T-helper 2 cell (primary cell): ENCODE measurements around the gene IGF2R.

ENCODE experiments used
- DNase-seq, 5 experiments: peaks; one replicate each; pipeline versions ENCODE4 v3.0.0 to v3.0.0-alpha.2; 2012 to 2022

The IGF2R gene

DNA sequence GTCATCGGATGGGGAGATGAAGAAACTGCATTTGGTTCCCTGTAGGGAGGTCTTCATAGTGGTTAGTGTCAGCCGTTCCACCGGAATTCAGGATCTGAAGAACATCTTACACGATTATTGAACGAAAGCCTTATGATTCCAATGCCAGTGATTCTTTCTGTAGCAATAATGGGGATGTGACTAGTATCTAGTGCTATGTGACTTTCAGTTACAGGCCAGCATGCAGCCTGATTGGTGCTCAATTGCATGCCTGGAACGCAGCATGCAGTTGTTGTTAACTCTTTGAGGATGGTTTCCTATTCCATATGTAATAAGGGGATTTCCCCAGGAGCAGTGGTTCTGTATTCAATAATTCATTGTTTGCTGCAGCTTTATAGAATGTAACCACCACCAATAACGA is 81.1 kb downstream of the IGF2R start:
- DNase-seq: no peak

DNA sequence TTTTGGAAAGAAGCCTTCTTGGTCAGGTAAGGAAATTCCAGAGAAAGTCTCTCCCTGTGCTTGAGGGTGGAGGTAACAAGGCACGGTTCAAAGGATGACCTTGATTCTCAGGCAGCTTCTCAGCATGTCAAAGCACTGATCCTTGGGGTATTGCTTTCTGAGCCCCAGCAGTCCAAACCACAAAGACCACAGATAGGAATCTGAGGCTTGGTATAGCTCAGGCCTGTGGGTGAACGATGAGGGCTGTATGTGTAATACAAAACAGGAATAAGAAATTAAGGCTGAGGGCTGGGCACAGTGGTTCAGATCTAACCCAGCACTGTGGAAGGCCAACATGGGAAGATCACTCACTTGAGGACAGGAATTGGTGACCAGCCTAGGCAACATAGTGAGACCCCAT is 82.5 kb downstream of the IGF2R start:
- DNase-seq: peak in 1 of 5 experiments; percentile 76

DNA sequence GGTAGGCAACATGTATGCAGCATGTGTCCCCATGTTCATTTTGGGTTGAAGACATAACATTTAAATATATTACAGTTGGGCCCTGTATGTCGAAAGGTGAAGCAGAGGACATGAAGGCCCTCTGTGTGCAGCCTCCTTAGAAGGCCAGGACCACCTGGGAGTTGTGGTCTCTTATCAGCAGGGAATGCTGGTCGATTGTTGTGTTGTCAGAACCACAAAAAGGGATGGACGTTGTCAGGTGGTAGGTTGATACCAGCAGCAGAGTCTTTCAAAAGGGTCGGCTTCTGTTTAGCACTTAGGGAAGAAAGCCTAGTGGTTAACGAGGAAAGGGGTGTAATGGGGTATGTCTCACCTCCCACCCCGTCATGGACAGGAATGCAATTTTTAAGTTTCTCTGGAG is 85.4 kb downstream of the IGF2R start:
- DNase-seq: no peak

DNA sequence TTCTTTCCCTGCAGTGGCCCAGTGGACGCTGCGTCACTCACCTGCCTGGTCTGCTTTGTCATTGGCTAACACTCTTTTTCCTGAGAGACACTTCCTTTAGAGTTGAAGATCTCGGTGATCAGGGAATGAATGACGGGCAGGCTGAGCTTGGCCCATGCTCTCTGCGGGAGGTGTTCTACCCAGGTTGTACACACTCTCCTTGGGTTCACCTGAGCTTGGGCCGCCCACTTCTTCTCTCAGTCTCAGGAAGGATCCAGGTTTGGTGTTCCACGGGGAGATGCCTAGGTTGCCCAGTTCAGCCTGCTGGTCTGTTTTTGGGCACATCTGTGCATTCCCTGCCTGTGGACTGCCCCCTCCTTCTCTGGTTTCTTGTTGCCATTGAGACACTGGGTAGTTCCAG is 86.0 kb downstream of the IGF2R start:
- no peak for DNase-seq

DNA sequence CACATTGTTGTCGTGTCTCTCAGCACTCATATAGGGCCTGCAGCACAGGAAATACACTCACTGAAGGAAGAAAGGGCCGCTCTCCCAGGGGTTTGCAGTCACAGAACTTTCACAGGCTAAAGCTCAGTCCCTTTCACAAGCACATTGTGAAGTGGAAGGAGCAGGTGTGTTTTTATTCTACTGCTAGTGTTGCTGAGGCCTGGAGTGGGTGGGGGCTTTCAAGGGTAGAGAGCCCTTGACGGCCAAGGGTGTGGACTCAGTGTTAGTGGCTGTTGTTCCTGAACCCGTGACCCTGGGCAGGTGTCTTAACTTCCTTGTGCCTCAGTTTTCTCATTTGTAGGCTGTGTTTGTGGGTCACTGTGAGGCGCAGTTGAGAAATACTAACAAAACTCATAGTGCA is 86.5 kb downstream of the IGF2R start:
- DNase-seq: no peak

DNA sequence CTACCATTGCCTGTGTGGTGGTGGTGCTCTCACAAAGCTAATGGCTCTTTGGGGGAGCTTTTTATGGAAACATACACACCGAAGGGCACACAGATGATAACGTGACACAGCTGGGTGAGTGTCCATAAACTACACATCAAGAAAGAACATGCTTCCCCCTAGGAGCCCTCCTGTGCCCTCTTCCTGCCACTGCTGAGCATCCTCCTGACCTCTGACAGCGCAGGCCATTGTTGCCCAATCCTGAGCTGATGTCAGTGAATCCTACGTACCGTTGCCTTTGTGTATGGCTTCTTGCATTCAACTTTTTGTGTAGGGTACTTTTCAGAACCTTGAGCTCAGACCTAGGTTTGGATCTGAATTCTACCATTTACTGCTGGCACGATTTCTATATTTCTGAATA is 86.9 kb downstream of the IGF2R start:
- no peak for DNase-seq

DNA sequence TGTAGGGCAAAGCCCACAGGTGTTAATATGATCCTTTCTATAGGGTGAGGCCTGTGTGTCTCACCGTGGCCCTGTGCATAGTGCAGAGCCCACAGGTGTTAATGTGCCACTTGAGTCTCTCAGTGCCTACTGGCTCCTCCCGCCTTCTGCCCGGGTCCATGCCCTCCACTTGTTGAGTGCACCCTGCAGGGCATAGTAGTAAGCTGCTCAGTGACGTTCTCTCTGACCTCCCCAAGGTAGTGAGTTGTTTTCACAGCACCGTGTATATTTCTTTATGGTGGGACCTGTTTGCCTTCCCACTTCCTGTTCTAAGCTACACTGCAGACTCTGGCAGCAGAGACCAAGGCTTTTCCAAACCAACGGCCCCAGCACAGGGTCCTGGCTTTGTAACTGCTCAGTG is 88.2 kb downstream of the IGF2R start:
- DNase-seq: no peak

DNA sequence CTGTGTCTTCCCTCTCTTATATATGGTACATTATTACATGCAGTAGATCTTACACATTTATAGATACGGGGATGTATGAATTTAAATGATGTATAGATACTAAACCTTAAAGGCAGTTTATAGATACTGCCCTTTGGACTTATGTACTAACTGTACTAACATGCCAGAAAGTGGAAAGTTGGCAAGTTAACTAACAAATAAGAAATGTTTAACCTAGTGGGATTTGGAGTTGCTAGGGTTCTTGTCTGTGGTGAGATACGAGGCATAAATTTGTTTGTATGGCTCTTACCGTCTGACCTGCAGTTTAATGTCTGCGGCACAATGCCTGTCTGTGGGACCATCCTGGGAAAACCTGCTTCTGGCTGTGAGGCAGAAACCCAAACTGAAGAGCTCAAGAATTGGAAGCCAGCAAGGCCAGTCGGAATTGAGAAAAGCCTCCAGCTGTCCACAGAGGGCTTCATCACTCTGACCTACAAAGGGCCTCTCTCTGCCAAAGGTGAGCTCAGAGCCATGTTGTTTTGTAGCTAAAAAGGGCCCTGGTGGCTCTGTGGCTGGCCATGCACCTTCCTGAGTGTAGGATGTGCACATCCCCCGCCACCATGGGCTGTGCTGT is 89.8 kb downstream of the IGF2R start:
- DNase-seq: no peak

DNA sequence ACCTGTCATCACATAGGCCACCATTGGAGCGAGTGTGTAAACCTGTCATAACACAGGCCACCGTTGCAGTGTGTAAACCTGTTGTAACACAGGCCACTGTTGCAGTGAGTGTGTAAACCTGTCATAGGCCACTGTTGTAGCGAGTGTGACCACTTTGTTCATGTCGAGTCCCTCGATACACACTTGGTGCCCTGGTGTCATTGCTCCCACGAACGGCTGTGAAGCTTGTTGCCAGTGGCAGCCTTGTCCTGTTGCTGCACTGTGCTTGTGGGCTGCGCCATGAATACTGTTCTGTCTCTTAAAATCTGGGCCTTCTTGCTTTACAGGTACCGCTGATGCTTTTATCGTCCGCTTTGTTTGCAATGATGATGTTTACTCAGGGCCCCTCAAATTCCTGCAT is 91.3 kb downstream of the IGF2R start:
- no peak for DNase-seq

DNA sequence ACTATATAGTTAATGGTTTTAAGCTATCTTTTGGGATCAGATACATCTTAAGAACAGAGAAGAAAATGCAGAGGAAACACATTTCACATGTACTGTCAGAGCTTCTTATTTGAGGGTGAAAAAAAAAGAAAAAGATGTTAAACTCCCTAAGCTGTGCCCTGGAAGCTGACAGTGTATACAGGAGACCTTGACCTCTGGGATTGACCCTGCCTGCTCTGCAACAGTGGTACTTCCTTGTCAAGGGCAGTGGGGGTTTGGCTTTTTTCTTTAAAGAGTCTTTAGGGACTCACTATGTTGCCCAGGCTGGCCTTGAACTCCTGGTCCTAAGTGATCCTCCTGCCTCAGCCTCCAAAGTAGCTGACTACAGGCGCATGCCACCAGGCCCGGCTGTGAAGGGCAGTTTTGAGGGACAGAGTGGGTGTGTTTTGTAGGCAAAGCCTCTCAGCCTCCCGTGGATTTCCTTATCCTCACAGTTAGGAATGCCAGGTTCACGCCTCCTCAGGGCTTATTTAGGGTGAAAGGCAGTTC is 92.1 kb downstream of the IGF2R start:
- no peak for DNase-seq

DNA sequence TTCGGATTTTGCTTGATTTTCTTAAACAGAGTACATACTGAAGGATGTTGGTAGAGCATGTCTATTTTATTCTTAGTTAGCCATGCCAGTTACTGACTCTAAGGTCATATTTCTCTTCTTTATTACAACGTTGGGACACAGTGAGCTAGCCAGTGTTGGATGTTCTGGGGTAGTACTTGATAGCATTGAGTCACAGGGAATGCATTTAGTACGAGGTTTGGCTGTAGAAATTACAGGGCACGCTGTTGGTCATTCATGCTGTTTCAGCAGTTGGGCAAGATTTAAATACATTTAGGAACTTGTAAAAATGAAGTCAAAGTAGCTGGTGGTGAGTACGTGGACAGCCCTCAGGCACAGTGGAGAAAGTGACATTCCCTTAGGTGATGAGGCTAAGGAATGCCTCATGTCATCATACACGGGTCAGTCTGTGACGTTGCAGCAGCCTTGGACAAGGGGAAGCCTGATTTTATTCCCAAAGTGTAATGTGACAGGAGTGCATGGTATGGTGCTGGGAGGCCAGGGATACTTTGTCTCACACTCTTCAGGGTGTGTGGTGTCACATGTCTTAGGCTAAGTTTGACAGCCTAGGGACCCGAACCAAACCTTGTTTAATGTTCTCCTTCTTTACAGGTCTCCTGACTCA is 95.0 kb downstream of the IGF2R start:
- no peak for DNase-seq

DNA sequence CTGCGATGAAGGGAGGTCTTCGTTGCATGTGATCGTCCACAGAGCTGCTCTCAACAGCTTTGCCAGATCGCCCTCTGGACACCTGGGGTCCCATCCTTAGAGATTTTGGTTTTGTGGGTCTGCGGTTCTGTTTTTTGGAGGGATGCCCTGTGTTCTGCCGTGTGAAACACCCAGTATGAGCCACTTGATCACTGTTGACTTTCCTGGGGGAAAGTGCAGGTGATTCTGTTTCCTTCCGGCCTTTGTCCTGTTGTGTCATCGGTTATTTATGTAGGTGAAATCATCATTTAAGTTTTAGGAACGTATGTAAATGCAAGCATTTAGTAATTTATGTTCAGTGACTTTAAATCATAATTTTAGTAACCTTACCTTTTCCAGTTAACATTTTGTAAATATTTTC is 96.3 kb downstream of the IGF2R start:
- DNase-seq: no peak

DNA sequence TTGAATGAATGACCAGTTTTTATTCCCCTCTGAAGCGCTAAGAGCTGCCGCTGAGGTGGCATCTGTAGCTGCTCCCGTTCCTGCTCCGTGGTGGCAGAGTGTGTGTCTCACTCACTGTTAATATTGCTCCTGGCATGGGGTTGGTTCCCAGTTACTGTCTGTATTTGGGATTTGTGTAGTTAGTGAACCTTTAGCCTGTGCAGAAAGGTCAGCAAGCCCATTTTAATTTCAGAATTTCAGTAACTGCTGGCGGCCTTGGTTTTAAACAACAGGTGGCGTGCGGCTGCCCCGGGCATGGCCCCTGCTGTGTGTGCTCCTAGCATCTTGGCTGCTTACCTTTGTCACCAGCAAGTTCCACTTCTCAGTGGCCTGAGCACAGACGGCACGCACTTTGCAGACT is 98.7 kb downstream of the IGF2R start:
- no peak for DNase-seq

DNA sequence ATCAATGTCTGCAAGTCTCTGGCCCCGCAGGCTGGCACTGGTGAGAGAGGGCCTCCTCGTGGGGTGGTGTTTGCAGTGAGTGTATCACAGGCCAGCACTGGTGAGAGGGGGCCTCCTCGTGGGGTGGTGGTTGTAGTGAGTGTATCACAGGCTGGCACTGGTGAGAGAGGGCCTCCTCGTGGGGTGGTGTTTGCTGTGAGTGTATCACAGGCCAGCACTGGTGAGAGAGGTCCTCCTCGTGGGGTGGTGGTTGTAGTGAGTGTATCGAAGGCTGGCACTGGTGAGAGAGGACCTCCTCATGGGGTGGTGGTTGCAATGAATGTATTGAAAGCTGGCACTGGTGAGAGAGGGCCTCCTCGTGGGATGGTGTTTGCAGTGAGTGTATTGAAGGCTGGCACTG is 99.5 kb downstream of the IGF2R start:
- DNase-seq: no peak

DNA sequence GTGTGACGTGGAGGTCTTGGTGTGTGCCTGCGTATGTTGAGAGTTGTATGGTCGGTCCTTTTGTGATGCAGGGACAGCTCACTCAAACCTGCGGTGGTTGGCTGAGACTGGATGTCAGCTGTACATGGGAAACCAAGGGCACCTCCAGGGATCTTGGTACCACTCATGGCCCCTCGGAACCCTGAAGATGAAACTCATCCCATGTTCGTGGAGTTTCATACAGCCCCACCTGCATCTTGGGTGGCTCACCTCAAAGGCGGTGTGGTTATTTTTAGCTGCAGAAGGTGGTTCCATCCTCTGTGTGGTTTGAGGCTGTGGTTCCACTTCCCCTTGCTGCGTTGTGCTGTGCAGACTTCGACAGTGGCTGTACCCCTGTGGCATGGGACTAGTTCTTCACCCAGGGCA is 100.2 kb downstream of the IGF2R start:
- peak in 2 of 5 experiments; percentile 26 to 75 for DNase-seq

DNA sequence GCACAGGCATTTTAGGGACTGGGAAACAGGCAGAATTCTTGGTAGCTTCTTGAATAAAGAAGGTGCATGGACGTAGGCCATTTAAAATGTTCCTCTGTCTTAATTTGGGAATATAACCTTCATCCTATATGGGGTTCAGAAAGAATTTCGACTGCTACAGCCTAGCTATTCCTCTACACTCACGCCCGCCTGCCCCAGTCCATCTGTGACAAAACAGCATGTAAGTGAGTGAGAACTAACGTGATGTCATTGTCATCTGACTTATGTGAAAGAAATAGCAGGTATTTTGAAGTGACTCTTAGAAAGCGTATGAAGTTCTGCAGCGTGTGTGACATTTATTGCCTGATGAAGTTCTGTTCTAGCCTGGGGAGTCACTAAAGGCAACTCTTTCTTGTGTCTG is 100.6 kb downstream of the IGF2R start:
- no peak for DNase-seq

DNA sequence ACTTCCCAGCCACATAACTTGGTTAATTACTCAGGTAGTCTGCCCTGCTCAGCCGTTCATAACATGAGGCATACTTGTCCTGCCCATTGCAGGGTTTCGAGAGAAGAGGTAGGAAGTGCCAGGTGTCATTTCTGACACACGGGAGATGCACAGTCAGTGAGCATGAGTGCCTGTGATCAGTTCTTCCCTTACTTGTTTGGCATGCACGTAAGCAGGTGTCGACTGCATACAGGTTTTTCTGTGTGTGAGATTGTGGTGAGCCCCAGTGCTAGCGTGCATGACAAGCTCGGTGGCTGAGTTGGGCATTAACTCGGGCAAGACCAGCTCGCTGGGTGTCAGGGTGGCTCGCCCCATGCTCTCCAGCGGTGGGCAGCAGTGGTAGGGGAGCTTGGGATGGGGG is 101.5 kb downstream of the IGF2R start:
- no peak for DNase-seq

DNA sequence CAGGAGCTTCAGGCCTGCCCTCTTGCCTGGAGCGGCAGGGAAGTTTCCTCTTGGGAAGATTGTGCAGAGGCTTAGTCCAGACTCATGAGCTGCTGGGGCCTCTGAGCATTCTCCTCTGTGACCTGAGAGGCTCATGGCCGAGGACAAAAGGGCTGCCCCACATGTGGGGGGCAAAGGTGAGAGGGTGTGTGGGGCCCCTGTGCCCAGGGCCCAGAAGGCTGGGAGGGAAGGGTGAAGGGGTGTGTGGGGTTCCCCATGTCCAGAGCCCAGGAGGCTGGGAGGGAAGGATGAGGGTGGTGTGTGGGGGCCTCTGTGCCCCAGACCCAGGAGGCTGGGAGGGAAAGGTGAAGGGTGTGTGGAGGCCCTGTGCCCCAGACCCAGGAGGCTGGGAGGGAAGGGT is 101.9 kb downstream of the IGF2R start:
- DNase-seq: no peak

DNA sequence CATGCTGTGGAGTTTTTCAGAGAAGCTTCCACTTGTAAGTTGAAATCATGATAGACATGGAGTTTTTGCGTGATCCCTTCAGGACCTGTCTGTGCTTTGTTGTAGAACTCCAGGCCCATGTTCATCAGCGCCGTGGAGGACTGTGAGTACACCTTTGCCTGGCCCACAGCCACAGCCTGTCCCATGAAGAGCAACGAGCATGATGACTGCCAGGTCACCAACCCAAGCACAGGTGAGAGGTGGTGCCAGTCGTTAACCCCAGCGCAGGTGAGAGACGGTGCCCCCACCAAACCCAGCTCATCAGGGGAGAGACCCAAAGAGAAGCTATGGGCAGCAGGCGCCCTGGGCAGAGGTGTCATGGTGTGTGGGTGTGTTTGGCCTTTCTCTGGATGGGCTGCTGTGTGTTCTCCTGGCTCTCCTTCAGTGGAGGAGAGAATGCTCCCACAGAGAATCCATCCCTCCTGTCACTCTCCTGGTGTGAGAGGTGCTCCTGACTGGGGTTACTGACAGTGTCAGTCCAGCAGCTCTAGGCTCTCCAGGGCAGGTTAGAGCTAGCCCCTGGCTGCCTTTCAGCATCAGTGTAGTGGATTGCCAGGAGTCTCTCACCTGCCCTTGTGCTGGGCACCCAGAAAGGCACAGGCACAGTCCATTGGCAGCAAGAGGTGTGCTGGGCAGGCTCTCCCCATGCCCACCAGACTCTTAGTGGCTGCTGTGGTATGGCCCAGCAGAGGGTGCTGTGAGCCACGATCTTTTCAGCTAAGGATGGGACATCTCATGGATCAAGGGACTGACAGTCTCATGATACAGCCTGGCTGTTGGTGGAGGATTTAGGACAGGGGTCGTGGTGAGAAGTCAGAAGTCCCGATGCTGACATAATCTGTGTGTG is 103.2 kb downstream of the IGF2R start:
- DNase-seq: no peak

DNA sequence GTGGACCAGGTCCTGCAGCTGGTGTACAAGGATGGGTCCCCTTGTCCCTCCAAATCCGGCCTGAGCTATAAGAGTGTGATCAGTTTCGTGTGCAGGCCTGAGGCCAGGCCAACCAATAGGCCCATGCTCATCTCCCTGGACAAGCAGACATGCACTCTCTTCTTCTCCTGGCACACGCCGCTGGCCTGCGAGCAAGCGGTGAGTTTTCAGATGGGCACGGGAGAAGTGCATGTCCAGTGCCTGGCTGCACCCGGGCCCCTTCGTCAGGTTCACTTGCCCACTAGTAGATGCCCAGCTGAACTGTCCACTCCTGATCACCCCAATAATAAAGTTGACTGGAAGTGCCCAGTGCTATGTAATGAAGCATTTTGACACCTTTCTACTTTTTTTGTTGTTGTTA is 104.4 kb downstream of the IGF2R start:
- DNase-seq: no peak

DNA sequence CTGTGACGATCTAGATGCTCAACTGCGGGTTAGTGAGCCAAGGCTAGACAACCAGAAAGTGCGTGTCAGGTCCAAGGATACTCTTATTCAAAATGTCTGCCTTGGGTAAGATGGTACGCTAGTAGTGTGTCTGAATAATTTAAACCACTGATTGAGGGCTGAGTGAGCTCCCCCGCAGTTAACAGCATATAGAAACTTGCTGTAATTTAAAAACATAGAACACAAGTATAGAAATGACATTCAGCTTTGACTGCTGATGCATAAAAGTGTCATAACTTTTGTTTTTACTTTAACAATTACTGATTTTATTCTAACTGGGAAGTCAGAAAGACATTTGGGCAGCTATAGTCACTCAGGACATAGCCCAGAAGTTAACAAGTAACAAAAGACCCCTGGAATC is 107.1 kb downstream of the IGF2R start:
- DNase-seq: no peak

DNA sequence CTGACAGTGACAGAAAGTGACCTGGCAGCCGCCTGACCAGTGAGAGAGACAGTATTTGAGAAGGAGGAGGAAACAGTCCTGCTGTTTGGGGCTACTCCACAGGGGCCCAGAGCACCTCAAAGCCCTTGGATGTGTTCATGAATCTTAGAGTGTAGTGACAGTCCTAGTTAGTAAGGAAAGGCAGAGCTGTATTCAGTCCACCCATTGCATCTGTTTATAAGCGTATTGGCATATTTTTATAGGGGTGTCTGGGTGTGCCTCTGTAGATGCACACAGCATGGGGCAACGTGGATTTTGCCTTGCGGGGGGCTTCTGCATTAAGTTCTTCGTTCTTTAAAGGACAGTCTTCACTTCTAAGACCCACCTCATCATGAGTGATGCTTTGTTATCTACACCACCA is 108.1 kb downstream of the IGF2R start:
- no peak for DNase-seq

DNA sequence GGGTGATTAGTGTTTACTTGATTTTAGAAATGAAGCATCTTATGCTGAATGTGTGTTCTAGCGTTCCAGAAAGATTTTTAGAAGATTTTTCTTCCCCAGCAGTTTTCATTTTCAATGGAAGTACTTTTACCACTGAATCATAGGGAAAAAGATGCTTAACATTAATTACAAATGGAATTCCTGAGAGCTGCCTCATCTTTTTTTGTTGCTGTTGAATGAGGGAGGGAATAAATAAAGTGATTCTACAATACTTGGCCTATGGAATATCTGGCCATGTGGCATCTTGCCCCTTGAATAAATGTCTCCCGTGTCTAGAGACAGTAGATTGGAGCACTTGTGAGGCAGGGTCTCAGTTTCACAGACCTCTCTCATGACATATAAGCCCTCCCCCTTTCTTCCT is 108.6 kb downstream of the IGF2R start:
- no peak for DNase-seq
